ENCODE measurements around the gene C6orf58. TPM values are rescaled to one million over a fixed set of nuclear protein-coding genes. Genes with fewer than 3 reads are reported as not detected.

The C6orf58 gene
- 0.03 TPM for polyA plus RNA-seq (2013, experiment 1 of 2)
- 0.03 TPM for polyA plus RNA-seq (2013, experiment 2 of 2)

DNA sequence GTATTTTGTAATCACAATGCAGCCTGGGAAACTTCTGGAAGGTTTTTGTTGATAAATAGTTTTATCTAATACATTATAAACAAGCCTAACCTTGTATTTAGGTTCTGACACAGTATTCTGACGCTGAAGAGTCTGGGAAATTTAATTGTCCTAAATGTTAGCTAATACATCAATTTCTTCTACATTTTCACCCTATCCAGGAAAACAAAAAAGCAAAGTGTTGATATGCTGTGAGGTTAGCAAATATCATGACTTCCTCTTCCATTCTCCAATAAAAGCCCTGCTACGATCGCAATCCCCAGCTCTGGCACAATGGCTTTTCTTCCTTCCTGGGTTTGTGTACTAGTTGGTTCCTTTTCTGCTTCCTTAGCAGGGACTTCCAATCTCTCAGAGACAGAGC is at the start of gene C6orf58:
TSS of gene C6orf58 (plus strand) at position 301 of the 400 bp plus-strand sequence. CDS start at position 313, 12 bp downstream.
- no peaks in the 10 kb centered on the region for H3K4me1 ChIP-seq (ENCODE audit: control insufficient read depth, low read depth, low read length)
- H3K79me2 ChIP-seq (ENCODE audit: control insufficient read depth, insufficient read depth, low read length) = no peaks in the 10 kb centered on the region
- no peak within 1 kb of the TSS for H3K9ac ChIP-seq (ENCODE audit: low read length)
- no peak within 1 kb of the TSS for H3K4me3 ChIP-seq (ENCODE audit: low read length)
- H3K18ac ChIP-seq (ENCODE audit: low read length) = no peak within 1 kb of the TSS
- H4K5ac ChIP-seq (ENCODE audit: low read length) = no peak within 1 kb of the TSS
- H2BK15ac ChIP-seq (replicated peaks; ENCODE audit: low read depth) = no peak within 1 kb of the TSS
- H3K23ac ChIP-seq (ENCODE audit: low read length) = no peak within 1 kb of the TSS
- H3K4ac ChIP-seq (ENCODE audit: low read depth, low read length) = no peak within 1 kb of the TSS
- no peaks in the 10 kb centered on the region for H3K36me3 ChIP-seq (ENCODE audit: control insufficient read depth, insufficient read depth, low read length)
- H4K8ac ChIP-seq (ENCODE audit: low read depth, low read length) = no peak within 1 kb of the TSS
- no peak within 1 kb of the TSS for H3K56ac ChIP-seq (ENCODE audit: low read length)
- H3K79me1 ChIP-seq (ENCODE audit: low read length) = no peaks in the 10 kb centered on the region
- DNase-seq = no peak
- no peak within 1 kb of the TSS for H3K27ac ChIP-seq (ENCODE audit: low read depth, low read length)
- H2BK5ac ChIP-seq (ENCODE audit: low read length) = no peak within 1 kb of the TSS
- no peak within 1 kb of the TSS for H2AK5ac ChIP-seq (ENCODE audit: low read length)
- H2BK120ac ChIP-seq (ENCODE audit: low read depth, low read length) = no peak within 1 kb of the TSS
- no peaks in the 10 kb centered on the region for H3K27me3 ChIP-seq (ENCODE audit: insufficient read depth, low read length, poor library complexity)
- no peak within 1 kb of the TSS for H3K4me2 ChIP-seq (ENCODE audit: low read length)
- WGBS (ENCODE audit: extremely low coverage, insufficient coverage, low lambda C conversion rate) = no CpG with 5 or more reads among the region's 3 CpGs

DNA sequence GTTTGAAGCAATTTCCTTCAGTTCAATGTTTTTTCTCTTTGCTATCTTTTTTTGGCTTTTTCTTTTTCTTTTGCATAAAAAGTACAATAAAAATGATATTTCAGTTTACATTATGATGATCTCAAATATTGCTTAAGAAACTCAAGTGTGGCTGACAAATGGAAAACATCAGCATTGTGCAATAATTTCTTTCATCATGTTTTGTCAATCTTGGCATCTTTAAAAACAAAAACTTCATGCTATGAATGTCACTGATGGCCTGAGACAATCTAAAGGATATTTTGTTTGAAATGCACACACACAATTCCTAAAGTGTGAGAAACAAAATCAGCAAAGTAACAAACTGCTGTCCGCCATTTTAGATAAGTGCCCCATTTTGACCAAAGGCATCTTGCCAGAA is 44.0 kb upstream of the C6orf58 start:
- no peak overlapping the region for H3K18ac ChIP-seq (ENCODE audit: low read length)
- H3K79me2 ChIP-seq (ENCODE audit: control insufficient read depth, insufficient read depth, low read length) = no peaks in the 10 kb centered on the region
- H3K23ac ChIP-seq (ENCODE audit: low read length) = no peak overlapping the region
- H3K36me3 ChIP-seq (ENCODE audit: control insufficient read depth, insufficient read depth, low read length) = no peaks in the 10 kb centered on the region
- H3K4me2 ChIP-seq (ENCODE audit: low read length) = no peak overlapping the region
- no peak overlapping the region for H4K8ac ChIP-seq (ENCODE audit: low read depth, low read length)
- no peaks in the 10 kb centered on the region for H3K27me3 ChIP-seq (ENCODE audit: insufficient read depth, low read length, poor library complexity)
- H2BK15ac ChIP-seq (replicated peaks; ENCODE audit: low read depth) = no peak overlapping the region
- no peak overlapping the region for H3K56ac ChIP-seq (ENCODE audit: low read length)
- H2BK120ac ChIP-seq (ENCODE audit: low read depth, low read length) = no peak overlapping the region
- no peak overlapping the region for H2BK5ac ChIP-seq (ENCODE audit: low read length)
- no peak overlapping the region for H3K4ac ChIP-seq (ENCODE audit: low read depth, low read length)
- H3K79me1 ChIP-seq (ENCODE audit: low read length) = no peaks in the 10 kb centered on the region
- H4K5ac ChIP-seq (ENCODE audit: low read length) = no peak overlapping the region
- no CpG with 5 or more reads among the region's 1 CpG for WGBS (ENCODE audit: extremely low coverage, insufficient coverage, low lambda C conversion rate)
- H3K4me3 ChIP-seq (ENCODE audit: low read length) = no peak overlapping the region
- no peak overlapping the region for H3K27ac ChIP-seq (ENCODE audit: low read depth, low read length)
- no peaks in the 10 kb centered on the region for H3K4me1 ChIP-seq (ENCODE audit: control insufficient read depth, low read depth, low read length)
- H3K9ac ChIP-seq (ENCODE audit: low read length) = no peak overlapping the region
- no peak overlapping the region for H2AK5ac ChIP-seq (ENCODE audit: low read length)
- DNase-seq = no peak

DNA sequence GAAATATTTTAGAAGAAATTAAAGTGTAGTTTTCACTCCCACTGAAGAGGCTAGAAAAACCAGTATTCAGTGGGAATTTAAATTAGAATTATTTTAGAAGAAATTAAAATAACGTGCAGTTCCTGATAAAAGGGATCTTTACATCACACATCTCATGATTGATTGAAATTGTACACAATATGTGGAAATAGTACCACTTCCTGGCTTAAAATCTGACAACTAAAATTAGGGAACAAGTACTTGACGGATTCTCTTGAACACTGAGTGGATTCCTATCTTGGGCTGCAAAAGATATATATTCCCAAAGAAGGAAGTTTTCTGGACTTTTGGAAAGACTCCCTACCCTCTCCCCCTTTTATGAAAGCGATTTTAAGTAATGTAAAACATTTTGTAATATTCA is 43.2 kb upstream of the C6orf58 start:
- Histone ChIP-seq H3K36me3 (ENCODE audit: control insufficient read depth, insufficient read depth, low read length) (no peaks in the 10 kb centered on the region), H3K79me2 (ENCODE audit: control insufficient read depth, insufficient read depth, low read length) (no peaks in the 10 kb centered on the region), H3K4me1 (ENCODE audit: control insufficient read depth, low read depth, low read length) (no peaks in the 10 kb centered on the region), H3K27me3 (ENCODE audit: insufficient read depth, low read length, poor library complexity) (no peaks in the 10 kb centered on the region), H3K23ac (ENCODE audit: low read length) (no peak overlapping the region), H3K9ac (ENCODE audit: low read length) (no peak overlapping the region), H3K4ac (ENCODE audit: low read depth, low read length) (no peak overlapping the region), H4K8ac (ENCODE audit: low read depth, low read length) (no peak overlapping the region), H3K56ac (ENCODE audit: low read length) (no peak overlapping the region), H3K18ac (ENCODE audit: low read length) (no peak overlapping the region), H2BK5ac (ENCODE audit: low read length) (no peak overlapping the region), H4K5ac (ENCODE audit: low read length) (no peak overlapping the region), H2BK15ac (replicated peaks; ENCODE audit: low read depth) (no peak overlapping the region), H3K4me3 (ENCODE audit: low read length) (no peak overlapping the region), H3K4me2 (ENCODE audit: low read length) (no peak overlapping the region), H3K79me1 (ENCODE audit: low read length) (no peaks in the 10 kb centered on the region), H2BK120ac (ENCODE audit: low read depth, low read length) (no peak overlapping the region), H3K27ac (ENCODE audit: low read depth, low read length) (no peak overlapping the region), H2AK5ac (ENCODE audit: low read length) (no peak overlapping the region)
- no CpG with 5 or more reads among the region's 3 CpGs for WGBS (ENCODE audit: extremely low coverage, insufficient coverage, low lambda C conversion rate)
- DNase-seq = no peak

DNA sequence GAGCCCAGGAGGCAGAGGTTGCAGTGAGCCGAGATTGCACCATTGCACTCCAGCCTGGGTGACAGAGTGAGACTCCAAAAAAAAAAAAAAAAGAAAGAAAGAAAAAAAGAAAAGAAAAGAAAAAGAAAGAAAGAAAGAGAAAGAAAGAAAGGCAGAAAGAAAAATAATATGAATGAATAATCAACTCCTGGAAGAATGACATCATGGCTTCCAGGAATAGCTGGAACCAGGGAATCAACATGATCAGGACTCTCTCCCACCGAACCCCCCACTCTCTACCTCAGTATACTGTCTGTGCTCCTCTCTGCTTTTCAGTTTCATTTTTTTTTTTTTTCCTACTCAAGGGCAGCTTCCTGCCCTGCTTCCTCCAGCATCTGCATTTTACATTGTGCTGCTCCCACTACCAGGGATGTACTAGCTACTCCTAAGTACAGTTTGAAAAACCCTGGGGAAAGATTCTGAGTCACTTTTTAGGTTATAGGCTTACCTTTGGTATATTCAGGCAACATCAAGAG is 38.2 kb upstream of the C6orf58 start:
- WGBS (ENCODE audit: extremely low coverage, insufficient coverage, low lambda C conversion rate) = no CpG with 5 or more reads among the region's 2 CpGs

DNA sequence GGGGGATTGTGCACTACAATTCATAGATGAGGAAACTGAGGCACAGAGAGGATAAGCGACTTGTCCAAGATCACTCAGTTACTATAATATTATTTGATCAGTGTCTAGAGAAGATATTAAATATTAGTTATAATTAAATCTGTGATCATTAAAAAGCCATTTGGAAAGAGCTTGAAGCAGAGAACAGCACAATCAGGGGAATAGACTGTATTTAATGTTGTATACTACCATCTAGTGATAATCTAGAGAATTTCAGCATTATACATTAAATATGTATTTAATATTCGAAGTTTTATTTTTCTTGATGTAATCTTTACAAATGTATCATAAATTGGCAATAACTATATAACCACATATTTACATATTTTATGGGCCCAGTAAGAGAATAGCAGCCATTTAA is 37.7 kb upstream of the C6orf58 start:
- no peak overlapping the region for H2AK5ac ChIP-seq (ENCODE audit: low read length)
- no peak overlapping the region for H2BK5ac ChIP-seq (ENCODE audit: low read length)
- DNase-seq = no peak
- H4K8ac ChIP-seq (ENCODE audit: low read depth, low read length) = no peak overlapping the region
- H3K27ac ChIP-seq (ENCODE audit: low read depth, low read length) = no peak overlapping the region
- H3K4me1 ChIP-seq (ENCODE audit: control insufficient read depth, low read depth, low read length) = no peaks in the 10 kb centered on the region
- no peak overlapping the region for H4K5ac ChIP-seq (ENCODE audit: low read length)
- H3K4me3 ChIP-seq (ENCODE audit: low read length) = no peak overlapping the region
- no peak overlapping the region for H2BK120ac ChIP-seq (ENCODE audit: low read depth, low read length)
- H3K4ac ChIP-seq (ENCODE audit: low read depth, low read length) = no peak overlapping the region
- no peaks in the 10 kb centered on the region for H3K36me3 ChIP-seq (ENCODE audit: control insufficient read depth, insufficient read depth, low read length)
- no peak overlapping the region for H3K23ac ChIP-seq (ENCODE audit: low read length)
- H3K27me3 ChIP-seq (ENCODE audit: insufficient read depth, low read length, poor library complexity) = no peaks in the 10 kb centered on the region
- no peak overlapping the region for H3K4me2 ChIP-seq (ENCODE audit: low read length)
- no CpG with 5 or more reads among the region's 2 CpGs for WGBS (ENCODE audit: extremely low coverage, insufficient coverage, low lambda C conversion rate)
- H2BK15ac ChIP-seq (replicated peaks; ENCODE audit: low read depth) = no peak overlapping the region
- no peaks in the 10 kb centered on the region for H3K79me1 ChIP-seq (ENCODE audit: low read length)
- H3K79me2 ChIP-seq (ENCODE audit: control insufficient read depth, insufficient read depth, low read length) = no peaks in the 10 kb centered on the region
- H3K56ac ChIP-seq (ENCODE audit: low read length) = no peak overlapping the region
- no peak overlapping the region for H3K9ac ChIP-seq (ENCODE audit: low read length)
- H3K18ac ChIP-seq (ENCODE audit: low read length) = no peak overlapping the region

More for the DNA sequence above, 38.2 kb upstream of the C6orf58 start:
- H4K8ac ChIP-seq (ENCODE audit: low read depth, low read length) = no peak overlapping the region
- H3K9ac ChIP-seq (ENCODE audit: low read length) = no peak overlapping the region
- no peak overlapping the region for H3K27ac ChIP-seq (ENCODE audit: low read depth, low read length)
- no peak overlapping the region for H4K5ac ChIP-seq (ENCODE audit: low read length)
- H2BK120ac ChIP-seq (ENCODE audit: low read depth, low read length) = no peak overlapping the region
- no peak for DNase-seq
- H3K36me3 ChIP-seq (ENCODE audit: control insufficient read depth, insufficient read depth, low read length) = no peaks in the 10 kb centered on the region
- no peak overlapping the region for H2BK5ac ChIP-seq (ENCODE audit: low read length)
- no peak overlapping the region for H3K18ac ChIP-seq (ENCODE audit: low read length)
- no peaks in the 10 kb centered on the region for H3K79me1 ChIP-seq (ENCODE audit: low read length)
- H3K4me2 ChIP-seq (ENCODE audit: low read length) = no peak overlapping the region
- no peak overlapping the region for H3K56ac ChIP-seq (ENCODE audit: low read length)
- H3K23ac ChIP-seq (ENCODE audit: low read length) = no peak overlapping the region
- no peak overlapping the region for H3K4me3 ChIP-seq (ENCODE audit: low read length)
- no peak overlapping the region for H2AK5ac ChIP-seq (ENCODE audit: low read length)
- no peak overlapping the region for H3K4ac ChIP-seq (ENCODE audit: low read depth, low read length)
- no peak overlapping the region for H2BK15ac ChIP-seq (replicated peaks; ENCODE audit: low read depth)
- no peaks in the 10 kb centered on the region for H3K79me2 ChIP-seq (ENCODE audit: control insufficient read depth, insufficient read depth, low read length)
- H3K27me3 ChIP-seq (ENCODE audit: insufficient read depth, low read length, poor library complexity) = no peaks in the 10 kb centered on the region
- no peaks in the 10 kb centered on the region for H3K4me1 ChIP-seq (ENCODE audit: control insufficient read depth, low read depth, low read length)

DNA sequence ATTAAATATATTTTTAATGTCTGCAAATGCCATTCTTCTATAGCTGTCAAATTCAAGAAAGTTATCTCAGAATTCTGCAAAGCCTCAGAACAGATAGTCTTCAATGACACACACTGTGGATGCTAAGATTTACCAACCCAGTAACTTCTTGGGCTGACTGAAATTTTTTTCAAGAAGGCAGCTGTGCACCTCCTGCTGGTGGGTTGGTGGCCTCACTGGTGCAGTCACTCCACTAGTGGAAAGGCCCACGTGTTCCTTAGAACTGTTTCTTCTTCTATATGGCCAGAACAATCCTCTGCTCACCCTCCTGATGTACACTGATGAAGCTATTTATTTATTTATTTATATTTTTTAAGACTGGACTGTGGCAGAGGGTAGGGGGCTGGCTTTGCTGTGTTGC is 29.8 kb upstream of the C6orf58 start:
- Histone ChIP-seq H3K18ac (ENCODE audit: low read length) (no peak overlapping the region), H3K79me2 (ENCODE audit: control insufficient read depth, insufficient read depth, low read length) (no peaks in the 10 kb centered on the region), H3K56ac (ENCODE audit: low read length) (no peak overlapping the region), H3K27ac (ENCODE audit: low read depth, low read length) (no peak overlapping the region), H3K4me1 (ENCODE audit: control insufficient read depth, low read depth, low read length) (no peaks in the 10 kb centered on the region), H2BK15ac (replicated peaks; ENCODE audit: low read depth) (no peak overlapping the region), H3K9ac (ENCODE audit: low read length) (no peak overlapping the region), H4K5ac (ENCODE audit: low read length) (no peak overlapping the region), H3K79me1 (ENCODE audit: low read length) (no peaks in the 10 kb centered on the region), H2BK120ac (ENCODE audit: low read depth, low read length) (no peak overlapping the region), H4K8ac (ENCODE audit: low read depth, low read length) (no peak overlapping the region), H3K4ac (ENCODE audit: low read depth, low read length) (no peak overlapping the region), H3K23ac (ENCODE audit: low read length) (no peak overlapping the region), H2BK5ac (ENCODE audit: low read length) (no peak overlapping the region), H3K36me3 (ENCODE audit: control insufficient read depth, insufficient read depth, low read length) (no peaks in the 10 kb centered on the region), H3K27me3 (ENCODE audit: insufficient read depth, low read length, poor library complexity) (no peaks in the 10 kb centered on the region), H3K4me3 (ENCODE audit: low read length) (no peak overlapping the region), H3K4me2 (ENCODE audit: low read length) (no peak overlapping the region), H2AK5ac (ENCODE audit: low read length) (no peak overlapping the region)
- DNase-seq = peak; percentile 40
- no CpG with 5 or more reads among the region's 1 CpG for WGBS (ENCODE audit: extremely low coverage, insufficient coverage, low lambda C conversion rate)
